Measurements from ENCODE around the gene RAD23A.
"Not testable (repeated sequence)": the region's sequence is repeated elsewhere in the genome, so short reads cannot be mapped to it uniquely, and the experiment has no call there.

RAD23A gene

GRCh38 chr19:12938779-12939601, 6.7 kb upstream of the RAD23A start:
- no peak for FAIRE-seq

- no peak for FAIRE-seq
Observed at GRCh38 chr19:12939975-12940423, 5.7 kb upstream of the RAD23A start.

- no peak for FAIRE-seq
Observed at GRCh38 chr19:12940897-12941296, 4.8 kb upstream of the RAD23A start.

GRCh38 chr19:12943437-12944044, 2.1 kb upstream of the RAD23A start:
- FAIRE-seq: no peak

- no peak for FAIRE-seq
Observed at GRCh38 chr19:12944104-12944674, 1.5 kb upstream of the RAD23A start.

GRCh38 chr19:12946092-12946721, 545 bp downstream of the RAD23A start:
- no peak for FAIRE-seq

GRCh38 chr19:12946731-12947496, 1.3 kb downstream of the RAD23A start:
- no peak for FAIRE-seq

- no peak for FAIRE-seq
Observed at GRCh38 chr19:12947702-12948611, 2.3 kb downstream of the RAD23A start.

- FAIRE-seq: no peak
Observed at GRCh38 chr19:12948612-12949362, 3.1 kb downstream of the RAD23A start.

GRCh38 chr19:12949363-12950283, 4.0 kb downstream of the RAD23A start:
- no peak for FAIRE-seq

GRCh38 chr19:12952050-12952449, 6.4 kb downstream of the RAD23A start:
- not testable (repeated sequence) for FAIRE-seq

- FAIRE-seq: no peak
Observed at GRCh38 chr19:12952488-12953137, 7.0 kb downstream of the RAD23A start.

- FAIRE-seq: no peak
Observed at GRCh38 chr19:12953138-12953798, 7.6 kb downstream of the RAD23A start.

- FAIRE-seq: no peak
Observed at GRCh38 chr19:12953799-12954611, 8.3 kb downstream of the RAD23A start.

- no peak for FAIRE-seq
Observed at GRCh38 chr19:12954612-12954962, 8.9 kb downstream of the RAD23A start.

GRCh38 chr19:12955575-12955974, 9.9 kb downstream of the RAD23A start:
- not testable (repeated sequence) for FAIRE-seq

- FAIRE-seq: no peak
Observed at GRCh38 chr19:12955996-12956395, 10.3 kb downstream of the RAD23A start.
